ENCODE measurements around the gene PPP6R2.

DNA sequence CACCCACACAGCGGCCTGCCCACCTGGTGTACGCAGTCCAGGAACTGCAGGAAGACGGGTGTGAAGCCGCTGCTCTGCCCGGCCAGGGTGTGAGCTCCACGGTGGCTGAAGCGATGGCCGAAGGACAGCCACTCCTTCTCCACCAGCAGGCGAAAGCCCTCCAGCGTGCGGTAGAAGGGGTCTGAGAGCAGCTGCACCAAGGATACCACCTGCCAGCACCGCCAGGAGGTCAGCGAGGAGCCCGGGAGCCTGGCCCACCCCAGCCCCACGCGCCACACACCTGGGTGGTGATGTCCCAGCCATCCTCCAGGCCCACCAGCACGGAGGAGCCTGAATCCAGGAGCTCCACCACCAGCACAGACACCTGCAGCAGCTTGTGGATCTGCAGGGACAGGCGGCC lies 112.1 kb downstream of the PPP6R2 start:
- TF ChIP-seq POLR2A (IDR thresholded peaks at IDR 0.05) = no peak
- TF ChIP-seq, protein P1, sequence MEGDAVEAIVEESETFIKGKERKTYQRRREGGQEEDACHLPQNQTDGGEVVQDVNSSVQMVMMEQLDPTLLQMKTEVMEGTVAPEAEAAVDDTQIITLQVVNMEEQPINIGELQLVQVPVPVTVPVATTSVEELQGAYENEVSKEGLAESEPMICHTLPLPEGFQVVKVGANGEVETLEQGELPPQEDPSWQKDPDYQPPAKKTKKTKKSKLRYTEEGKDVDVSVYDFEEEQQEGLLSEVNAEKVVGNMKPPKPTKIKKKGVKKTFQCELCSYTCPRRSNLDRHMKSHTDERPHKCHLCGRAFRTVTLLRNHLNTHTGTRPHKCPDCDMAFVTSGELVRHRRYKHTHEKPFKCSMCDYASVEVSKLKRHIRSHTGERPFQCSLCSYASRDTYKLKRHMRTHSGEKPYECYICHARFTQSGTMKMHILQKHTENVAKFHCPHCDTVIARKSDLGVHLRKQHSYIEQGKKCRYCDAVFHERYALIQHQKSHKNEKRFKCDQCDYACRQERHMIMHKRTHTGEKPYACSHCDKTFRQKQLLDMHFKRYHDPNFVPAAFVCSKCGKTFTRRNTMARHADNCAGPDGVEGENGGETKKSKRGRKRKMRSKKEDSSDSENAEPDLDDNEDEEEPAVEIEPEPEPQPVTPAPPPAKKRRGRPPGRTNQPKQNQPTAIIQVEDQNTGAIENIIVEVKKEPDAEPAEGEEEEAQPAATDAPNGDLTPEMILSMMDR (IDR thresholded peaks at IDR 0.05) = no peak

Measured in thyroid gland (tissue), 4 donors.